IMR-90 (cell line): ENCODE results near the gene TSSK3. TPM values are rescaled to one million over a fixed set of nuclear protein-coding genes. Genes with fewer than 3 reads are reported as not detected.

Source experiments
- ATAC-seq: fragments of 200-7000 bp; cut with Tn5 transposase; 2 replicates; pipeline ENCODE4 v1.9.1; 2020; ENCODE audit warnings: low read depth, mild to moderate bottlenecking, moderate library complexity
- BruUV-seq: library from RNA; stranded (reverse); fragments of 400-500 nt; replicated peaks from 2 replicates; lab custom pipeline; 2021; lab: Mats Ljungman, UMichigan
- CTCF ChIA-PET: fragments of 300-600 bp; formaldehyde crosslinking; extraction: SDS; loops from one replicate; lab custom pipeline; 2021; ENCODE audit warnings: antibody characterized with exemption; lab: Yijun Ruan, JAX
- POLR2A ChIA-PET: fragments of 300-600 bp; sonication (Branson Sonifier 250); formaldehyde crosslinking; loops from one replicate; lab custom pipeline; 2022; ENCODE audit warnings: antibody characterized with exemption; ENCODE audit not compliant: unreplicated experiment; lab: Charles Lee
- DNase-seq: peaks from one replicate; pipeline ENCODE4 v3.0.0; 2013
- H2AFZ ChIP-seq: replicated peaks from 2 replicates; pipeline ENCODE3; 2013; ENCODE audit warnings: low read length, mild to moderate bottlenecking; ENCODE audit not compliant: poor library complexity
- H2AK5ac ChIP-seq: 2 replicates; pipeline ENCODE4 v1.6.1; 2013; ENCODE audit warnings: low read depth, low read length, inconsistent platforms
- H2AK9ac ChIP-seq: replicated peaks from 2 replicates; pipeline ENCODE3; 2013; ENCODE audit warnings: mild to moderate bottlenecking, low read depth, low read length, moderate library complexity; ENCODE audit not compliant: poor library complexity
- H2BK120ac ChIP-seq: 2 replicates; pipeline ENCODE4 v1.6.1; 2013; ENCODE audit warnings: low read depth, low read length, inconsistent platforms
- H2BK15ac ChIP-seq: 3 replicates; pipeline ENCODE4 v1.6.1; 2013; ENCODE audit warnings: low read depth, low read length, inconsistent platforms
- H2BK20ac ChIP-seq: 2 replicates; pipeline ENCODE4 v1.6.1; 2013; ENCODE audit warnings: low read depth, mild to moderate bottlenecking, inconsistent platforms, low read length, moderate library complexity
- H2BK5ac ChIP-seq: 2 replicates; pipeline ENCODE4 v1.6.1; 2013; ENCODE audit warnings: mild to moderate bottlenecking, low read depth, low read length, inconsistent platforms; ENCODE audit not compliant: poor library complexity, severe bottlenecking
- H3K14ac ChIP-seq: replicated peaks from 2 replicates; pipeline ENCODE4 v1.6.1; 2013; ENCODE audit warnings: low read depth, low read length, inconsistent platforms
- H3K18ac ChIP-seq: 2 replicates; pipeline ENCODE4 v1.6.1; 2013; ENCODE audit warnings: low read depth, low read length, control low read depth
- H3K23ac ChIP-seq: 2 replicates; pipeline ENCODE4 v1.6.1; 2013; ENCODE audit warnings: low read depth, low read length, inconsistent platforms
- H3K27ac ChIP-seq: 2 replicates; pipeline ENCODE4 v1.5.1; 2013; ENCODE audit warnings: mild to moderate bottlenecking, control low read depth, low read length; ENCODE audit not compliant: insufficient read depth
- H3K27me3 ChIP-seq: 2 replicates; pipeline ENCODE4 v1.6.1; 2013; ENCODE audit warnings: low read length; ENCODE audit not compliant: control insufficient read depth, insufficient read depth
- H3K36me3 ChIP-seq: 2 replicates; pipeline ENCODE4 v1.6.1; 2013; ENCODE audit warnings: low read length, mixed read lengths; ENCODE audit not compliant: control insufficient read depth, insufficient read depth
- H3K4ac ChIP-seq: 2 replicates; pipeline ENCODE4 v1.6.1; 2013; ENCODE audit warnings: low read depth, low read length, inconsistent platforms
- H3K4me1 ChIP-seq: 2 replicates; pipeline ENCODE4 v1.6.1; 2013; ENCODE audit warnings: low read length, mixed read lengths; ENCODE audit not compliant: control insufficient read depth, insufficient read depth
- H3K4me2 ChIP-seq: 2 replicates; pipeline ENCODE4 v1.6.1; 2013; ENCODE audit warnings: low read depth, mild to moderate bottlenecking, control low read depth, low read length, moderate library complexity
- H3K4me3 ChIP-seq: 2 replicates; pipeline ENCODE4 v1.5.1; 2013; ENCODE audit warnings: low read depth, mild to moderate bottlenecking, control low read depth, low read length, moderate library complexity; ENCODE audit not compliant: insufficient read depth
- H3K56ac ChIP-seq: 2 replicates; pipeline ENCODE4 v1.6.1; 2013; ENCODE audit warnings: low read length, inconsistent platforms; ENCODE audit not compliant: insufficient read depth; ENCODE audit errors: extremely low read depth
- H3K79me1 ChIP-seq, 2 experiments: 2 replicates each; pipeline ENCODE4 v1.6.1; 2013; ENCODE audit warnings: low read length in 2 of 2, inconsistent platforms in 1 of 2, low read depth in 1 of 2
- H3K9ac ChIP-seq: 2 replicates; pipeline ENCODE4 v1.6.1; 2013; ENCODE audit warnings: low read depth, low read length, control low read depth
- H3K9me1 ChIP-seq: 2 replicates; pipeline ENCODE4 v1.6.1; 2013; ENCODE audit warnings: low read length, inconsistent platforms; ENCODE audit not compliant: insufficient read depth
- H3K9me3 ChIP-seq: 2 replicates; pipeline ENCODE4 v1.6.1; 2013; ENCODE audit warnings: low read length; ENCODE audit not compliant: control insufficient read depth, insufficient read depth
- H4K20me1 ChIP-seq: 2 replicates; pipeline ENCODE4 v1.6.1; 2013; ENCODE audit warnings: low read length, inconsistent platforms; ENCODE audit not compliant: insufficient read depth
- H4K5ac ChIP-seq: 2 replicates; pipeline ENCODE4 v1.6.1; 2013; ENCODE audit warnings: mild to moderate bottlenecking, low read depth, low read length, control low read depth
- H4K8ac ChIP-seq, 2 experiments: 2 replicates each; pipeline ENCODE4 v1.6.1; 2013; ENCODE audit warnings: low read depth in 2 of 2, low read length in 2 of 2, control low read depth in 1 of 2, inconsistent platforms in 1 of 2
- H4K91ac ChIP-seq: 2 replicates; pipeline ENCODE4 v1.6.1; 2013; ENCODE audit warnings: low read depth, low read length, inconsistent platforms; ENCODE audit not compliant: insufficient read depth
- CEBPB ChIP-seq: IDR thresholded peaks from 2 replicates; pipeline ENCODE4 v1.6.1; 2012; ENCODE audit warnings: low read depth, low read length, improper control_type of control experiment
- CHD1 ChIP-seq: IDR thresholded peaks from 2 replicates; pipeline ENCODE4 v1.6.1; 2012; ENCODE audit warnings: low read depth, low read length, improper control_type of control experiment
- FOS ChIP-seq: fragments of 150-350 bp; IDR thresholded peaks from 2 replicates; pipeline ENCODE4 v1.6.1; 2016; ENCODE audit warnings: low read depth, low read length
- NFE2L2 ChIP-seq: fragments of 150-350 bp; IDR thresholded peaks from 2 replicates; pipeline ENCODE4 v1.6.1; 2016; ENCODE audit warnings: low read depth, mild to moderate bottlenecking, low read length
- RAD21 ChIP-seq: IDR thresholded peaks from 2 replicates; pipeline ENCODE4 v1.6.1; 2012; ENCODE audit warnings: low read length, improper control_type of control experiment
- USF2 ChIP-seq: fragments of 150-350 bp; IDR thresholded peaks from 2 replicates; pipeline ENCODE4 v1.6.1; 2017; ENCODE audit warnings: mild to moderate bottlenecking, antibody characterized with exemption, low read length, low read depth
- WGBS, 2 experiments: methylation state at CpG; one replicate each; pipeline versions ENCODE4 v1.1.5 to v1.1.7; 2013; ENCODE audit warnings: missing lambda C conversion rate in 2 of 2; ENCODE audit not compliant: insufficient read length in 1 of 2; ENCODE audit errors: extremely low coverage in 2 of 2; 5-methylcytosine and 5-hydroxymethylcytosine counted together
- dilution Hi-C: fragments of 300-500 bp; cut with HindIII; formaldehyde crosslinking; loops from one replicate; pipeline ENCODE4 v1.14.3; 2018; ENCODE audit warnings: low sequenced_read_pairs; ENCODE audit not compliant: unreplicated experiment
- in situ Hi-C: fragments of 300-500 bp; cut with MboI; formaldehyde crosslinking; loops from 3 replicates; pipeline ENCODE4 v1.14.3; 2019; ENCODE audit warnings: low sequenced_read_pairs, inconsistent platforms, mixed read lengths
- intact Hi-C: fragments of 100-400 bp; cut with micrococcal nuclease; formaldehyde crosslinking; loops from 2 replicates; pipeline ENCODE4 v1.10.0; 2022
- polyA plus RNA-seq, 3 experiments: library from polyadenylated mRNA; depleted of rRNA; stranded (reverse); fragments of >200 nt; gene quantifications; 2 replicates each; pipeline ENCODE4 v1.2.3, GENCODE V29; 2012; ENCODE audit warnings: low replicate concordance in 1 of 3
- total RNA-seq: library from RNA; depleted of rRNA; stranded (reverse); fragments of >200 nt; gene quantifications from 2 replicates; pipeline ENCODE4 v1.2.3, GENCODE V29; 2012
- TF ChIP-seq, protein P1 (sequence below): fragments of 150-350 bp; IDR thresholded peaks from 2 replicates; pipeline ENCODE4 v1.6.1; 2016; ENCODE audit warnings: low read depth, mild to moderate bottlenecking, low read length, moderate library complexity, borderline replicate concordance

TSSK3 gene
- total and polyA plus RNA-seq, 2 of the 4 experiments (the other 2 are of a cell fraction) = 0.96 TPM; not detected in 1

- dilution Hi-C loops (no loop called here), in situ Hi-C loops (no loop called here), intact Hi-C loops (no loop called here)
- H3K9ac ChIP-seq = no peak overlapping the region
- H4K5ac ChIP-seq = no peak overlapping the region
- H4K20me1 ChIP-seq = peaks cover 3% of the 10 kb centered on the region; the same call in 1 of the 2 replicates
- no peak overlapping the region for H3K4me3 ChIP-seq
- H3K56ac ChIP-seq = no peak overlapping the region
- peaks cover 42 to 64% of the 10 kb centered on the region in 2 experiments for H3K79me1 ChIP-seq
- H3K27me3 ChIP-seq = no peaks in the 10 kb centered on the region
- no TSS peak for BruUV-seq
- no peak overlapping the region for H2BK120ac ChIP-seq
- no CpG with 5 or more reads among the region's 6 CpGs for WGBS, 2 experiments
- no peaks in the 10 kb centered on the region for H3K9me3 ChIP-seq
- no peak overlapping the region for H2BK5ac ChIP-seq
- no peak overlapping the region for H3K4ac ChIP-seq
- H2AFZ ChIP-seq = no peak overlapping the region
- no peak for DNase-seq
- no peak overlapping the region for H3K23ac ChIP-seq
- no peak overlapping the region for H3K27ac ChIP-seq
- H3K18ac ChIP-seq = no peak overlapping the region
- peaks cover 8% of the 10 kb centered on the region; the same call in 1 of the 2 replicates for H3K9me1 ChIP-seq
- H3K4me2 ChIP-seq = no peak overlapping the region
- peaks cover 4% of the 10 kb centered on the region for H3K4me1 ChIP-seq
- no peak overlapping the region for H3K14ac ChIP-seq
- TF ChIP-seq NFE2L2 = no peak
- no peak for TF ChIP-seq CEBPB
- TF ChIP-seq CHD1 = no peak
- no peak for TF ChIP-seq USF2
- TF ChIP-seq RAD21 = no peak
- TF ChIP-seq, protein P1, sequence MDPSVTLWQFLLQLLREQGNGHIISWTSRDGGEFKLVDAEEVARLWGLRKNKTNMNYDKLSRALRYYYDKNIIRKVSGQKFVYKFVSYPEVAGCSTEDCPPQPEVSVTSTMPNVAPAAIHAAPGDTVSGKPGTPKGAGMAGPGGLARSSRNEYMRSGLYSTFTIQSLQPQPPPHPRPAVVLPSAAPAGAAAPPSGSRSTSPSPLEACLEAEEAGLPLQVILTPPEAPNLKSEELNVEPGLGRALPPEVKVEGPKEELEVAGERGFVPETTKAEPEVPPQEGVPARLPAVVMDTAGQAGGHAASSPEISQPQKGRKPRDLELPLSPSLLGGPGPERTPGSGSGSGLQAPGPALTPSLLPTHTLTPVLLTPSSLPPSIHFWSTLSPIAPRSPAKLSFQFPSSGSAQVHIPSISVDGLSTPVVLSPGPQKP = no peak
- no peak for TF ChIP-seq FOS
- H2AK5ac ChIP-seq = no peak overlapping the region
- no peak for ATAC-seq
- ChIA-PET CTCF (no interaction called here), POLR2A (no interaction called here)
- peaks cover 39% of the 10 kb centered on the region for H3K36me3 ChIP-seq
- no peak overlapping the region for H2AK9ac ChIP-seq
- no peak overlapping the region for H2BK20ac ChIP-seq
- no peak overlapping the region for H2BK15ac ChIP-seq
- no peak overlapping the region for H4K91ac ChIP-seq
- H4K8ac ChIP-seq = no peak overlapping the region
Observed at GRCh38 chr1:32388641-32389040, 26.3 kb downstream of the TSSK3 start.
